DMS53 (cell line): ENCODE measurements around the gene GLDC.

ENCODE experiments used
- DNase-seq: peaks from one replicate; lab custom pipeline; 2025; lab: John Stamatoyannopoulos, UW

Gene GLDC

DNA sequence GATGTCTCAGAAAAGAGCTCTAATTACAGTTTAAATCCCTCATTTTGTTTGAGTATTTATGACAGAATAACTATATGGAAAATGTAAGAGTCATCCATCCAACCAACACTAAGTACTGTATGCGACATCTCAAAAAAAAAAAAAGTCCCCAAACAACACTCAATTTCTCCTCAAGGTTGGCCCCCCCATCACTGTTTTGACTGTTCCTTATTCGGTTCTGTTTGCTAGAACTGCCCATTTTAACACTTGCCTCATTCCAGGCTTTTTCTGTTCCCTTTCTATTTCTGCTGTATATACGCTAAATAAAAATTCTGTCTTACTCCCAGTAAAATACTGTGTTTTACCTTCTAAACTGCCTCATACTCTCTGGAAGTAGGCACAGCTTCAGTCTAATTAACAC lies 25.2 kb downstream of the GLDC start:
- no peak for DNase-seq

GRCh38 chr9:6619909-6620308 lies 25.6 kb downstream of the GLDC start:
- no peak for DNase-seq

DNA sequence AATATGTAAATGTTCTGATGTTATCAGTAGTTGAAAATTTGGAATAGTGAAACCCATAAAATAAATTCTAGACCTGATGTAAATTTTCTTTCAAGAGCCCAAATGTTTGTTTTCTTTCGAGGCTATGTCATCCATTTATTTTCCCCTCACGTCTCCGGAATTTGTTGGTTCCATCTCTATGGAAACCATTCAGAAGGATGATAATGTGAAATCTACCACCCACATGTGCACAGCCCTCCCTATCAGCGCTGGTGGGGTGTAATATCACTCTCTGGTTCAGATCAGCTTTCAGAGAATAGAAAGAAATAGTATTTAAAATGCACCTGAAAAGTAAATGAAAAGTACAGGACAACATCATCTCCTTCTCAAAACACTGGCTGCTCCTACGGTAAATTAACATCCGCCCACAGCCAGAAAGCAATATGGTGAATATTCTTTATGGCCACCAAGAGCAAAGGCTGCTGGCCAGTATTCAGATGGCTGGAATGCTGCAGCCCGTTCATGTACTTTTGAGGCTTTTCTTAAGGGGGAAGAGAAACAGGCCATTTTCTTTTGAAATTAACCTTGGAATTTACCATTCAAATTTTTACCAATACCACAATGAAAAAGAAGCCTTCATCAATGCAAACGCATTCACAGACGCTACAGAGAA lies 28.5 kb downstream of the GLDC start:
- no peak for DNase-seq

DNA sequence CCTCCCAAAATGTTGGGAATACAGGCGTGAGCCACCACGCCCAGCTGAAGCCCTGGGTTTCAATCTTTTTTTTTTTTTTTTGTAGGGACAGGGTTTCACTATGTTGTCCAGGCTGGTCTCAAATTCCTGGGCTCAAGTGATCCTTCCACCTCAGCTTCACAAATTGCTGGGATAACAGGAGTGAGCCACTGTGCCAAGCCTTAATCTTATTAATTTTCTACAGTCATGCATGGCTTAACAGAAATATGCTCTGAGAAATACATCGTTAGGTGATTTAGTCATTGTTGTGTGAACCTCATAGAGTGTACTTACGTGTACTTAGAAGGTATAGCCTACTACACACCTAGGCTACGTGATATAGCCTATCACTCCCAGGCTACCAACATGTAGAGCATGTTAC lies 31.0 kb downstream of the GLDC start:
- no peak for DNase-seq

GRCh38 chr9:6611865-6612264 lies 33.7 kb downstream of the GLDC start:
- DNase-seq = no peak

GRCh38 chr9:6610073-6610472 lies 35.5 kb downstream of the GLDC start:
- no peak for DNase-seq

GRCh38 chr9:6609497-6610016 lies 36.0 kb downstream of the GLDC start:
- DNase-seq = no peak

- no peak for DNase-seq
Observed at GRCh38 chr9:6605202-6605601, 40.3 kb downstream of the GLDC start.

DNA sequence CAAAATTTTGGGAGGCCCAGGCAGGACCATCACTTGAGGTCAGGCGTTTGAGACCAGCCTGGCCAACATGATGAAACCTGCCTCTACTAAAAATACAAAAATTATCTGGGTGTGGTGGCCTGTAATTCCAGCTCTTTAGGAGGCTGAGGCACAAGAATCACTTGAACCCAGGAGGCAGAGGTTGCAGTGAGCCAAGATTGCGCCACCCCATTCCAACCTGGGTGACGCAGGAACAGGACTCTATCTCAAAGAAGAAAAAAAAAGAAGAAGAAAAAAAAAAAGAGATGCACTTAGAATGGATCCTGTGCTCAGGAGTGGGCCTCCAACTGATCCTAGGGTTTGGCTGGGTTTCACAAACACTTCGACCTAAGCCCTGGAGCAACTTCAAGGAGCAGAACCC lies 45.1 kb downstream of the GLDC start:
- DNase-seq = no peak

DNA sequence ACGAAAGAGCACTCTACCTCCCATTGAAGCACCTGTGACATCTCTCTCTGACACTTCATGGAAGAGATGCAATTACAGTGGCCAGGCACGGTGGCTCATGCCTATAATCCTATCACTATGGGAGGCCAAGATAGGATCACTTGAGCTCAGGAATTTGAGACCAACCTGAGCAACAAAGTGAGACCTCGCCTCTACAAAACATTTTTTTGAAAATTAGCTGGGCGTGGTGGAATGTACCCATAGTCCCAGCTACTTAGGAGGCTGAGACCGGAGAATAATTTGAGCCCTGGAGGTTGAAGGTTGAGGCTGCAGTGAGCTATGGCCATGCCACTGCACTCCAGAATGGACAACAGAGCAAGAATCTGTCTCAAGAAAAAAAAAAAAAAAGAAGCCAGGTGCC lies 45.5 kb downstream of the GLDC start:
- DNase-seq = no peak

DNA sequence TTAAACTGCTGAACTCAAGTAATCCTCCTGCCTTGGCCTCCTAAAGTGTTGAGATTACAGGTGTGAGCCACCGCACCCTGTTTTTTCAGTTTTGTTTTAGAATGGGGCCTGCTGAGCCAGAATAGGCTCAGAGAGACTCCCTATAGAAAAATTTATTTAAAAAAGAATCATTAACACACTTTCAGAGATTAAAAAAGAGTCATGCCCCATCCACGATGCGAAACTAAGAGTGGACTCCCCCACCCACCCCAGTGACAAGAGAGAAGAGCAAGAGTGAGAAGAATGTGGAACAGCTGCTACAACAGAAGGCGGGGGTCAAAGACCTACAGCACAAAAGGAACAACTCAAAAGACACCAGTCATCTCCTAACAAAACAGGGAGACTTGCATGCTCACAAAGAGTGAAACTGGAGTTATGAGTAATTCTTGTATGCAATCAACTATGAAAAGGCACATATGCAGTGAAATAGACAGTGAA lies 47.2 kb downstream of the GLDC start:
- no peak for DNase-seq

DNA sequence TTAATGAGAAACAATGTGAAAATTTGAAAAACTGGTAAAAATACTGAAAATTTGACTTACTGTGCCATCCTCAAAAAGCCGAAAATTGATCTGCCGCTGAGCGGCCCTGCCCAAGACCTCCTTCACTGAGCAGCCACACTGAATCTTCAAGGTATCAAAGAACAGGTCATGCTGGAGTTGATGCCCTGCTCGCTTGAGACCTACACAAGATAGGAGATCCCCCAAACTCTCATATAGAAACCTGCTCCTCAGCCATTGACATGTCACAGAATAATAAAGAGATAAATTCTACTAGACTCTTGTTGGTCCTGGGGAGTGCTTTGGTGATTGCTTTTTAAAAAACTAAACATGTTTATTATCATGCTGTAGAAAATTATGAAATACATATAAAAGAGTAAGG lies 52.7 kb downstream of the GLDC start:
- DNase-seq = no peak

GRCh38 chr9:6592231-6592630 lies 53.3 kb downstream of the GLDC start:
- DNase-seq = no peak

GRCh38 chr9:6590772-6591384 lies 54.7 kb downstream of the GLDC start:
- peak; percentile 92 for DNase-seq

GRCh38 chr9:6590334-6590733 lies 55.2 kb downstream of the GLDC start:
- peak; percentile 62 for DNase-seq

DNA sequence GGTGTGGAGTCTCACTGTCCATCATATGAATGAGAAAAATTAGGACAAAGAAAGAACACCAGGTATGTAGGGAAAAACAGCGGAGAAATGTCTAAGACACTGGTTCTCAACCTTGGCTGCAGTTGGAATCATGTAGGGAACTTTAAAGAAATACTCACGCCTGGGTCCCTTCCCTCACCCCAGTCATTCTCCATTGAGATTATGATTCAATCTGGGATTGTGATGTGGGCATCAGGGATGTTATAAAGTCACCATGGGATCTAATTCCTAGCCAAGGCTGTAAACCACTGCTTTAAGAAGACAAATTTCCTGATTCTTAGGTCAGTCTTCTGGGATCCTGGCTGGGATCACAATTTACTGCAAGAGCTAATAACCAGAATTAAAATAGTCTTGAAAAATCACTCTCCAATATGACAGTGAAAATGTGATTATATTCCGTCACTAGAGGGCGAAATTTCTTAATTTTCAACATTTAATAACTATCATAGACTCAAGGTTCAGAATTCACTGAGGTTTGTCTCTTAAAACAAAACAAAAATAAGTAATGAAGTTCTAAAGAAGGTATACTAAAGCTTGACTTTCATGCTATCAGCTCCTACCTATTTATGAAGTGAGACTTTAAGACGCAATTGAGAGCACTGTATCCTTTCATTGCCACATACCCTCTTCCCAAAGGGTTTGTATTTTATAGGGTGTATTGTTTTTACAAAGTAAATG lies 60.5 kb downstream of the GLDC start:
- DNase-seq = peak; percentile 62

DNA sequence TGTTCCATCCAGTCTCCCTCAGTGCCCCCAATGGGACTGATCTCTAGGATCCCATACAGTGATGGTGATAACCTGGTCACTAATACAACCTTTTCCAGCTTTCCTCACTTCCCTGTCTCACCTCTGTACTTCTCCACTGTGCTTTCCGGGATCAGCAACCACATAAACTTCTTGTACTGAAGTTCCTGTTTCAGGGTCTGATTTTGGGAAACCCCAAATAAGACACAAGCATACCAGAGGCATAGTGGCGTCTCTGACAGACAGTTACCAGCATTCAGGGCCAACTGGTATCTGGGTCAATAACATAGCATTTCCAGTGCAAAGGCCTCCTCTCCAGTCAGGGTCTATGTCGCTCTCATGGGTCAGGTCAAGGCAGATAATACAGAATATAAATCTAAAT lies 64.3 kb downstream of the GLDC start:
- DNase-seq = no peak

- no peak for DNase-seq
Observed at GRCh38 chr9:6579613-6580012, 65.9 kb downstream of the GLDC start.

DNA sequence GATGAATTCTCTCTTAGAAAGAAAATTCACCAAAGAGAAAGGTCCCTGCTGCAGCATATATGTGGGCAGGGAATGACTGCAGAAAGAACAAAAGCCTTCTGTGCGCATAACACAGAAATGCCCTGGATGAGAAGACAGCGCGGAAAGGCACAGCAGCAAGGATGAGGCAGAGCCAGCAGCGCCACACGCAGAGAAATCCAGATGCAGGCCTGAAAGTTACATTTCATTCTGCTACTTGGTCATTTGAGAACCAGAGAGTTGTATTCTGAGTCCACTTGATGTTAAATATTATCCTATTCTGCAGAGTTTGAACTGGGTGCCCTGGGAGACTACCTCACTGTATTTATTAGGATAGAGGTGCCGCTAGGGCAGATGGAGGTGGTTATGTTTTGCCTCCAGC lies 68.5 kb downstream of the GLDC start:
- DNase-seq = no peak

- DNase-seq = no peak
Observed at GRCh38 chr9:6575324-6576034, 70.0 kb downstream of the GLDC start.

- no peak for DNase-seq
Observed at GRCh38 chr9:6567140-6567591, 78.4 kb downstream of the GLDC start.

DNA sequence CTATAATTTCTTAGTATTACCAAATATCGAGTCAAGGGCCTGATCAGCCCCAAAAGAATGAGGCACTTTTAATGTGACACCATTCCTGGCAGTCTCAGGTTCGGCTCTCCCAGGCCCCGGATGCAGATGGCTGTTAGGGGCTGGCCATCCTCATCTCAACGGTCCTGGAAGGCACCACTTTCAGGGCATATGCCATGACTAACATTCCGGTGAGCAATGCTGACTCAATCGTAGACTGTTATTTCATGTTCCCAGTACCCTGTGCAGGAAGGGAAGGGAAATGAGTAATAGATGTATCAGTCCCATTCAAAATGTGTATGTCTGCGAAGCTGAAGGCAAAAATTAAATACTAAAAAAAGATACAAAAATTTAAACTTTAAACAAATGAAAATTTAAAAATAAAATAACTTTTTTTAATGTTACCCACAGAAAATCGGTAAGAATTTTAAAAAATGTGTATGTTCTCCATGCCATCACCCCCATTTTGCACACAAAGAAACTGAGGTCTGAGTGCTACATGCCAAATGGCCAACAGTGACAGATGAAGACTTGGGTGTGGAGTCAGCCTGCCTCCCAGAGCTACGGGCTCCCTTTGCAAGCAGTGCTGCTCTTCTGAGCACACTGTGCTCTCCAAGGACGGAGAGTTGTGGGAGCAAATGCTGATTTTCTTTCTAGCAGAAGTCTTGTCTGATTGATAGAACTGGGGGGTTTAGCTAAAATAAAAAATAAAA lies 79.0 kb downstream of the GLDC start:
- peak; percentile 21 for DNase-seq
